ENCODE data around the gene KCNIP4.

Gene KCNIP4

GRCh38 chr4:21552455-21552854 is 396.1 kb downstream of the KCNIP4 start:
- no peak for DNase-seq

- no peak for DNase-seq
Observed at GRCh38 chr4:21544955-21545354, 403.6 kb downstream of the KCNIP4 start.

- no peak for DNase-seq
Observed at GRCh38 chr4:21544415-21544814, 404.2 kb downstream of the KCNIP4 start.

- no peak for DNase-seq
Observed at GRCh38 chr4:21543514-21543913, 405.1 kb downstream of the KCNIP4 start.

- DNase-seq = no peak
Observed at GRCh38 chr4:21535898-21536297, 412.7 kb downstream of the KCNIP4 start.

GRCh38 chr4:21531048-21531447 is 417.5 kb downstream of the KCNIP4 start:
- no peak for DNase-seq

GRCh38 chr4:21529214-21529613 is 419.4 kb downstream of the KCNIP4 start:
- DNase-seq = no peak

- DNase-seq = no peak
Observed at GRCh38 chr4:21522296-21522695, 426.3 kb downstream of the KCNIP4 start.

GRCh38 chr4:21517126-21517859 is 431.3 kb downstream of the KCNIP4 start:
- DNase-seq = peak; percentile 79

GRCh38 chr4:21514022-21514694 is 434.4 kb downstream of the KCNIP4 start:
- DNase-seq = no peak

GRCh38 chr4:21512353-21512752 is 436.2 kb downstream of the KCNIP4 start:
- peak; percentile 50 for DNase-seq

- no peak for DNase-seq
Observed at GRCh38 chr4:21507439-21507838, 441.1 kb downstream of the KCNIP4 start.

- DNase-seq = no peak
Observed at GRCh38 chr4:21490682-21491081, 457.9 kb downstream of the KCNIP4 start.

GRCh38 chr4:21476757-21477156 is 471.8 kb downstream of the KCNIP4 start:
- DNase-seq = peak; percentile 9

- no peak for DNase-seq
Observed at GRCh38 chr4:21474195-21474594, 474.4 kb downstream of the KCNIP4 start.

GRCh38 chr4:21470535-21470934 is 478.0 kb downstream of the KCNIP4 start:
- DNase-seq = peak; percentile 71

- peak; percentile 8 for DNase-seq
Observed at GRCh38 chr4:21469438-21470300, 478.9 kb downstream of the KCNIP4 start.

- no peak for DNase-seq
Observed at GRCh38 chr4:21467551-21467950, 481.0 kb downstream of the KCNIP4 start.

GRCh38 chr4:21457086-21457840 is 491.3 kb downstream of the KCNIP4 start:
- DNase-seq = no peak

GRCh38 chr4:21454831-21455230 is 493.7 kb downstream of the KCNIP4 start:
- no peak for DNase-seq

- peak; percentile 7 for DNase-seq
Observed at GRCh38 chr4:21454201-21454600, 494.4 kb downstream of the KCNIP4 start.

- DNase-seq = peak; percentile 63
Observed at GRCh38 chr4:21452931-21453330, 495.6 kb downstream of the KCNIP4 start.

- peak; percentile 98 for DNase-seq
Observed at GRCh38 chr4:21451032-21451431, 497.5 kb downstream of the KCNIP4 start.

Measured in kidney glomerular epithelial cell (primary cell).